GM20431 (cell line): ENCODE data around the gene MAML3.

Experiments used
- in situ Hi-C: fragments of 300-500 bp; cut with MseI, MboI; formaldehyde crosslinking; loops from one replicate; pipeline ENCODE4 v1.15.0; 2020; ENCODE audit warnings: low sequenced_read_pairs; ENCODE audit not compliant: unreplicated experiment

MAML3 gene

DNA sequence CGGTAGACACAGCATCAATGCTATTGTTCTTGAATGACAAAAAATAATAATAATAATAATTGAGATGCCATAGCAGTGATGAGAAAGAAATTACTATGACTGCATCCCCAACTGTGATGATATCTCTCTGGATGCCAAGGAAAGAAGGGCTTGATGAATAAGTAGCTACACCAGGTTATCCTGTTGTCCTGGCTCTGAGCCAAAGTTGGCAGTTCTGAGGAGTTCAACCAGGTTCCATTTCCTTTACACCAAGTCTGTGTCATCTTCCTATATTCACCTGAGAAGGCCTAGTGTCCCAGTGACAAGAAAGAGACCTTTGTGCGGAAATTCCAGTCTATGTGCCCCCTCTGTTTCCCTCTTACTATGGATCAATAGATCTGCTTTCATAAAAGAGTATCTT, 3.4 kb upstream of the MAML3 start:
- in situ Hi-C loops = no loop called here

- in situ Hi-C loops = no loop called here
These were observed 2.7 kb upstream of the MAML3 start for GRCh38 chr4:140156529-140157171.

DNA sequence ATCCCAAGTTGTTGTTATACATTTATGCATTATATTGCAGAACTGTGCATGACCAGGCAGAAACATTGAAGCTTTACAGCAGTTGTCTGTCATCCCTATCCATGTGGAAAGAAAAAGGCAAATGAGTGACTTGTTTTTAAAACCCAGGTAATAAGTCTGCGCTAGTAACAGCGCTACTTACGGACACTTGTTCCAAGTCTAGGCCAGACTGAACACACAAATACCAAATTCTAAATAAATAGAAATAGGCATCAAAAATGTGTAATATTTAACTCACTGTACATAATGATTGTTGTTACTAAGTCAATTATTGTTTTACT, 548 bp upstream of the MAML3 start:
- in situ Hi-C loops = no loop called here

- in situ Hi-C loops = no loop called here
These were observed 616 bp downstream of the MAML3 start for GRCh38 chr4:140153419-140153717.

DNA sequence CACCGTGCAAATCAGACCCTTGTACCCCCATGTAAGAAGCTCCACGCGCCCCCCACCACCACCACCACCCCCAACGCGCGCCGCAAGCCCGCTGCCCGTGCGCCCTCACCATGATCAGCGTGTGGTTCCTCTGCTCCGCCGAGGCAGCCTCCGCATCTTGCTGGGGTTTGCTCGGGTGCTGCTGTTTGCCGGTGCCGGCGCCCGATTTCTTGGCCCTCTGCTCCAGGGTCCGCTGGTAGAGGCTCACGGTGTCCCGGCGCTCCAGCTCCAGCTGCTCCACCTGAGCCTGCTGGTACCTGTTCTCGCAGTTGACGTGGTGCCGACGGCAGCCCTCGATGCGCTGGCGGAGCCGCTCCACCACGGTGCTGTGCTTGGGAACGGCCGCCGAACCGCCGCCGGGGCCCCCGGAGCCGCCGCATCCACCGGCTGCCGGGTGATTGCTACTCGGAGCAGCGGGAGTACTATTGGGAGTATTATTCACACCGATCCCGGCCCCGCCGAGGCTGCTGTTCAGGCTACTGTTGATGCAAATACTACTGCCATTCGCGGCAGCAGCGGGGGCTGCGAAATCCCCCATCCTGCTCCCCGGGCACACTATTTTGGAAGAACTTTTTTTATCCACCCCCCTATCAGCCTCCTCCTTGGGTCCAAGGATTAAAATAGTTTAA, 1.1 kb downstream of the MAML3 start:
- in situ Hi-C loops = no loop called here

- in situ Hi-C loops = no loop called here
These were observed 1.8 kb downstream of the MAML3 start for GRCh38 chr4:140152013-140152703.

GRCh38 chr4:140151699-140152012, 2.3 kb downstream of the MAML3 start:
- in situ Hi-C loops = no loop called here

GRCh38 chr4:140150886-140151698, 2.9 kb downstream of the MAML3 start:
- in situ Hi-C loops = no loop called here

- in situ Hi-C loops = no loop called here
These were observed 3.4 kb downstream of the MAML3 start for GRCh38 chr4:140150636-140150885.

DNA sequence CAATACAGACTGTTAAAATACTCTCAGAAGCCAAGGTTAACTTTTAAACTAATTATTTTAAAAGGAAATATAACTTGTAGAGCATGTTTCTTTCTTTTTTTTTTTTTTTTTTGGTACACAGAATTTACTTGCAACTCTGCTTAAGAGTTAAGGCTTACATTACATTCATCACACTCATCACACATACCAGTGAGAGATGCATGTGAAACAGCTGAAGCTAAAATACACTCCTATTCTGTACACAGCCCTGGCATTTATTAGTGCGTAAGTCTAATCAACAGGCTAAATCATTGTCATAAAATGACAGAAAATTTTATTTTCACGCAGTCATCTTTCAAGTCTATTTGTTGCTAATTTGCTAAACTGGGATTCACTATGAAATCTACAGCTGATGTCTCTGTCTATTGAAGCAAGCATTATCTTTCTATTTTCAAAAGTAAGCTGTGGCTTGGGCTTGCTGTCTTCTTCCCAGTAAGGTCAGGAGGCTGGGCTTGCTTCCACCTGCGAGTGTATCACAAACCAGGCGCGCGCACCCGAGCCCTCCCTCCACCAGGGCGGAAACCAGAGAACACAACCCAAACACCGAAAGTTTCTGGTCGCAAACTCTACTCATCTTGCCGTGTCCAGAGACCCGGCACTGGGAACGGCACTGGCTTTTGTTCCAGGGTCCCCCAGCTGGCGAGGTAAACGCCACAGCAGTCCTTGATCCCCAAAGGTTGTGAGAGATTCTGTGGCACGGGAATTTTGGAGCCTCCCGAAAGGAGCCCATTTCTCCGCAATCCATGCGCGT, 3.9 kb downstream of the MAML3 start:
- in situ Hi-C loops = no loop called here

DNA sequence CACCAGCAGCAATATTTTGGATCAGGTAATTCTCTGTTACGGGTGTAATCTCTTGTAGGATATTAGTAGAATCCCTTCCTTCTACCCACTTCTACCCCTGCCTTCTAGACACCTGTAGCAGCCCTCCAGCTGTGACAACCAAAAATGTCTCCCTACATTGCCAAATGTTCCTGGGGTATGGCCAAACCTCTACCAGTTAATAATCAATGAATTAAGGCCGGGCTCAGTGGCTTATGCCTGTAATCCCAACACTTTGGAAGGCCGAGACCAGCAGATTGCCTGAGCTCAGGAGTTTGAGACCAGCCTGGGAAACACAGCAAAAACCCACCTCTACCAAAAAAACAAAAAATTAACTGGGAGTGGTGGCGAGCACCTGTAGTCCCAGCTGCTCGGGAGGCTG, 9.9 kb downstream of the MAML3 start:
- in situ Hi-C loops = no loop called here

DNA sequence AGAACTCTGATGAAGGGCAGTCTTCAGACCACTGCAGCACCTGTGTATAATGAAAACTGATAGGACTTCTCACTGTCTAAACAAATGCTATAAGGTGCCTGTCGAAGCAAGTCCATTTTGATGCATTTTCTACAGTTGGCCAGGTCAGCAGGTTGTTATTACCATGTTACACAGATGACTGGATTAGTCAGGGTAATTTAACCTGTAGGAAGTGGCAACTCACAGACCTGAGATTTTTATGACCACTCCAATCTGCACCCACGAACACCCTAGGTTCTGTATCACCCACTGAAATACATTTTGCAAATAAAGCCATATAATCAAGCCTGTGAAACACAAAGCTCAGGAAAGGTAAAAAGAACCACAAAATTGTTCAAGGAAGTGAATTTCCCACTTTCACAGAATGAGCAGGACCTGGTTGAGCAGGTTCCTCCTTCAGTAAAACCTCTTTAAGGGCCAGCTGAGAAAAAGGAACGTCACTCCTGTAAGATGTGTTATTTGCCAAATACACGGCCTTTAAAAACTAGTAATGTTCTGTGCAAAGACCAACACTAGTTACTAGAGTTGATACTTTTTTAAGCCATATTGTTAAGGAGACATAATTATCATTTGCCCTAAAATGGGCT, 12.7 kb downstream of the MAML3 start:
- in situ Hi-C loops = no loop called here

DNA sequence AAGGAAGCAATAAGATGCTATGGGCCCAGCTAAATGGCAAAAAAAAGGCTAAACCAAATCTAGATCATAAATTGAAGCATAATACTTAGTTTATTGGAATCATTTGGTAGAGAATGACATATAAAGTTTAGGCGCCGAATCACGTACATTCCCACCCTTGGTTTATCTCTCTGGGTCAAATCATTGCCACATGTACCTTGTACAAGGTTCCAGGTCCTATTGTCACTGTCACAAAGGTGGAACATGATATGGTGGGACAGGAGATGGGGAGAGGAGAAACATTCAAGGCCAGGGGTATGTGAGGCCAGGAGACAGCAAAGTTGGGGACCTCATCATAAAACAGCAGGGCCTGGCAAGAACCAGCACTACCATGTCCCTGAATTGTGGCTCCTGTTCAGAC, 13.4 kb downstream of the MAML3 start:
- in situ Hi-C loops = no loop called here

DNA sequence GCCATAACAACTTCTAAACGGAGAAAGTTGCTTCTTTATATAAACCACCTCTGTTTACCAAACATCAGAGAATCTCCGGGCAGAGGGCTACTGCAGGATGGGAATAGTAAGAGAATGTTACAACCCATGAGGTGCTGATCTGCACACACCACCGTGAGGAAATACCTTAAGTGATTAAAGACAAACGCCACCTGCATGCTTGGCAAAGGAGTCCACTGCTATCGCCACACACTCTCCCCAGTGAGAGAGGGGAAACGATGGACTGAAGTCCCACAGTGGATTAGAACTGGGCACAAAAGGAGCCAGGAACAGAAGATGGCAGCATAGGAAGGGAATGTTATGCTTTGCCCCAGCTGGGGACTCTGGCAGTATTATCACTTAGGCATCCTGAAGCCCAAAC, 15.6 kb downstream of the MAML3 start:
- in situ Hi-C loops = no loop called here

DNA sequence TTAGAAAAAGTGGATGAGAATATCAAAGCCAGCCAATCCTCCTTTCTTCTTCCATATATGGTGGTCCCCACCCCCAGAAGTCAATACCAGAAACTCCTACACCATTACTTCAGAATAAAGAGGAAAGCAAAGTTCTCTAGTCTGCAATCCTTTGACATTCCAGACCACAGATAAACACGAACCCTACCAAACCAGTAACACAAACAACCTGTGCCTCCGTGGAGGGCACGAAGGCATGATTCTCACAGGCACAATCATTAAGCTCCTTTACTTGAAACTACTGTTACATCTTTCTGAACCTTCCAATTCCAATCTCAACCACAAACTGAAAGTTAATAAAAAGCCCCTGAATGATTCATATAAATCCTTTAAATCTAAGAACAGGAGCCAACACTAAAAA, 16.3 kb downstream of the MAML3 start:
- in situ Hi-C loops = no loop called here

- in situ Hi-C loops = no loop called here
These were observed 17.5 kb downstream of the MAML3 start for GRCh38 chr4:140136509-140136908.

- in situ Hi-C loops = no loop called here
These were observed 18.4 kb downstream of the MAML3 start for GRCh38 chr4:140135529-140136088.

- in situ Hi-C loops = no loop called here
These were observed 19.1 kb downstream of the MAML3 start for GRCh38 chr4:140134746-140135425.

GRCh38 chr4:140133576-140133975, 20.4 kb downstream of the MAML3 start:
- in situ Hi-C loops = no loop called here
